Measurements from ENCODE around the gene SLC6A7. TPM values are rescaled to one million over a fixed set of nuclear protein-coding genes. Genes with fewer than 3 reads are reported as not detected.

Gene SLC6A7
- total RNA-seq, 1 donor from 2014 or later: not detected

DNA sequence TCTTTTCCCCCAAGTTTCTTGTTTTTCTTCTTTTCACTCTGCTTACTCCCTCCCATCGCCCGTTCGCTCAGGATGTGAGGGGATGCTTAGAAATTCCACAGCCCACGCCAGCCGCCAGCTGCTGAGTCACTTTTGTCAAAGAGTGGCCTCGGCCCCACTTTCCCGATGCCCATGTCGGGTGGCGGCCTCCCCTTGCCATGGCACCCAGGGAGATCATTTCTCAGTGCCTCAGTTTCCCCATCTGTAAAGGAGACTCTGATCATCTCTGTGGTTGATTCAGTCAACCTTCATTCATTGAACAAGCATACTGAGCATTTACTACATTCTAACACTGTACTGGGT lies 33.9 kb upstream of the SLC6A7 start:
- no peak for DNase-seq

DNA sequence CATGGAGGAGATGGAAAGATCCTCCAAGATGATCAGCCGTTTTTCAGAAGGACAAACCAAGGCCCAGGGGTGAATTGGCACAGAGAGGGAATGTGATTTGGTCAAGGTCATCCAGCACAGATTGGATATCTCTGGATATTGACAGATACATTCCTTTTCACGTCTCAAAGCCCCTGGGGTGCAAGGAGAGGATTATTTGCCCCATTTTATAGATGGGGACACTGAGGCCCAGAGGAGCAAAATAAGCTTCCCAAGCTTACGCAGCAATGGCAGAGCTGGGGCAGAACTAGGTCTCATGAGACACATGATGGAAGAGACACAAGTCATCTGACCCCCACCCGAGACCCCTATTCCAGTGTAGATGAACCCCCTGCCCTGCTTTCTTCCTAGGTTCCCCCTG lies 33.3 kb upstream of the SLC6A7 start:
- DNase-seq: no peak

DNA sequence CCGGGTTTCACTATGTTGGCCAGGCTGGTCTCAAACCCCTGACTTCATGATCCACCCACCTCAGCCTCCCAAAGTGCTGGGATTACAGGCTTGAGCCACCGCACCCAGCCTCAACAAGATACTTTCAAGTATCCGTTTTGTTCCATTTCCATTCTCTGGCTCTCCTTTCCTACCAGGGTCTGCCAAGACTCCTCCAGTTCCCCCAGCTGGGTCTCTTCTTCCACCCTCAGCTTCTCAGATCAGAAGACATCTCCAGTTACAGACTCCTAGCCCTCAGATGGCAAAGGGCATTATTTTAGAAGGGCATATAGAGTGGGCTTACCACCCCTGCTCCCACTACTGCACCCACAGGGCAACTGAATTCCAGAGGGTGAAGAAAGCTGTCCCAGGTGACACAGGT lies 32.7 kb upstream of the SLC6A7 start:
- DNase-seq: no peak

DNA sequence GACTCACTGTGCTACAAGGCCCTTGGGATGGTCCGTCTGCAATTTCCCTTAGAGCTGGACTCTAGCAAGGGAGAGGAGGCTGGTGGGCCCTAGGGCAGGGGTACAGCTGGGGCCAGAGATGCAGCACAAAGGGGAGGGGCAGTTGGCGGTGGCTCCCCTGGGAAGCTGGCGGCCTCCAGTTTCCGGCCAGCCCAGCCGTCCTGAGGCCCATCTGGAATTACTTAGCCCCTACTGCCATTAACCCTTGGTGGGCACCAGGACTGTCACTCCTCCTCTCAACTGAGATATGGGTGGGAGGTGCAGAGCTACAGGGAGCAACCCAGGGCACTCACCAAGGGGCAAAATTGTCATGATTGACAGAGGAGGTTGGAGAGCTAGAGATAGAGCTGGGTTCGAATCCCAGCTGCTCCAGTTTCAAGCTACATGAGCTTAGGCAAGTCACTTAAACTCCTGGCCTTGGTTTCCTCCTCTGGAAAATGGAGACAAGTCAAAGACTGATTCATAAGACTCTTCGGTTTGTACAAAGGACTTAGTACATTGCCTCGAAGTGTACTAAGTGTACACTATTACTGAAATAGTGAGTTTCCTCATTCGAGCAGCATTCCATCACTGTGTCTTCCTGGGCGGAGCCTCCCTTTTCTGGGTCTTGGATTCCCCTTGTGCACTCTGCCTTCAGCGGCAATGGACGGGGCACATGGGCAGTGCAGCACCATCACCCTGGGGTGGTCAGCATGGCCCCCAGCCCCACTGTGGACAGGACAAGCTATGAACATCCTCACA lies 31.5 kb upstream of the SLC6A7 start:
- no peak for DNase-seq

DNA sequence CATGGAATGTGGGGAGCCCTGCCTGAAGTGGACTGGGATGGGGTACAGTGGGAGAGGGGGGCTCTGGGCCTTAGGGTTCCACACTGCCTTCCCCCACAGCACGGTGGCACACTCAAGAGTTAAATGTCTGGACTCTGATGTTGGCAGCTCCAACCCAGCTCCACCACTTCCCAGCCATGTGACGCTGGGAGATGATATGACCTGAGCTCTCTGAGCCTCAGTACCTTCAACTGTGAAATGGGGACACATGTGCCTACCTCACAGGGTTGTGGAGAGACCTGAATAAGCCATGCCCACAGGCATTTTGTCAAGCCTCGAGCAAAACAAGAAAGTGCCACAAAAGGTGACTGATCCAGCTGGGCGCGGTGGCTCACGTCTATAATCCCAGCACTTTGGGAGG lies 30.8 kb upstream of the SLC6A7 start:
- no peak for DNase-seq

DNA sequence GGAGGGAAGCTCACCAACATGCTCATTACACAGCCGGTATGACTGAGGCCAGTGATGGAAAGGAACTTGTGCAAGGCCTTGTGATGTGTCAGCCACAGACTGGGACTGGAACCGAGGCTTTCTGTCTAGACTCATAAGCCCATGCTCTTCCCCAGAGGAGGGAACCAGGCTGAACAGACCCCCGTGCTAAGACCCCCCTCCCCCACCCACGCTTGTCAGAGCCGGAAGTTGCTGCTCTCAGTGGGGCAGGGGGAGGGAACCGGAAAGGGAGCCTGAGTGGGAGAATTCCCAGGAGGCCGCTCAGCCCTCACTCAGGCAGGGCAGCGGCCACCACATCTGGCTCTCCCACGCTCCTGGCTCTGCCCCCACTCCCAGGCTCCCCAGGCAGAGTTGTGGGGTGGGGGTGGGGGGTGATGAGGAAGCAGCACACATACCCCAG lies 30.1 kb upstream of the SLC6A7 start:
- no peak for DNase-seq

DNA sequence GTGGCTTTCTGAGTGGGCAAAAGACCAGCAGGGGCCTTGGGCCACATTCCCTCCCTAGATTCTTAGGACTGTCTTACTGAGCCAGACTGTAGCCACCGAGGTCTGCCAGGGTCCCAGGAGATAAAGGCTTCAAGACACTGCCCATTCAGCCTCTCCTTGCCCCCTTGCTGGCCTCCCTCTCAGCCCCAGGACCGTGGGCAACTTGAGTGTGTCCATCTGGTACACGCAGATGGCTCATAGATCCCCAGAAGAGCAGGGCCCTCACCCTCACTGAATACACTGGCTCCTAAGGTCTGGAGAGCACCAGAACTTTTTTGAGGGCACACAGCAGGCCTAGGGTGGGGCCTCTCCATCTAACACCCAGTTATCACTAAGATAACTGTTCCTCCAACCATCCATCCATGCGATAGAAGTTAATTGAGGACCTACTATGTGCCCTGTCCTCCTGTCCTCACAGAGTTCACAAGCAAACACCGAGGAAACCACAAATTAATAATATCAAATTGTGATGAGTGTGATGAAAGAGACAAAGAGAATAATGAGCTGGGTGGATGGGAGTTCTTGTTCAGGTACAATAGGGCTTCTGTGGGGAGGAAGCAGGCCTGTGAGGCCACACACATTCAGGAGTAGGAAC lies 29.3 kb upstream of the SLC6A7 start:
- DNase-seq: no peak

DNA sequence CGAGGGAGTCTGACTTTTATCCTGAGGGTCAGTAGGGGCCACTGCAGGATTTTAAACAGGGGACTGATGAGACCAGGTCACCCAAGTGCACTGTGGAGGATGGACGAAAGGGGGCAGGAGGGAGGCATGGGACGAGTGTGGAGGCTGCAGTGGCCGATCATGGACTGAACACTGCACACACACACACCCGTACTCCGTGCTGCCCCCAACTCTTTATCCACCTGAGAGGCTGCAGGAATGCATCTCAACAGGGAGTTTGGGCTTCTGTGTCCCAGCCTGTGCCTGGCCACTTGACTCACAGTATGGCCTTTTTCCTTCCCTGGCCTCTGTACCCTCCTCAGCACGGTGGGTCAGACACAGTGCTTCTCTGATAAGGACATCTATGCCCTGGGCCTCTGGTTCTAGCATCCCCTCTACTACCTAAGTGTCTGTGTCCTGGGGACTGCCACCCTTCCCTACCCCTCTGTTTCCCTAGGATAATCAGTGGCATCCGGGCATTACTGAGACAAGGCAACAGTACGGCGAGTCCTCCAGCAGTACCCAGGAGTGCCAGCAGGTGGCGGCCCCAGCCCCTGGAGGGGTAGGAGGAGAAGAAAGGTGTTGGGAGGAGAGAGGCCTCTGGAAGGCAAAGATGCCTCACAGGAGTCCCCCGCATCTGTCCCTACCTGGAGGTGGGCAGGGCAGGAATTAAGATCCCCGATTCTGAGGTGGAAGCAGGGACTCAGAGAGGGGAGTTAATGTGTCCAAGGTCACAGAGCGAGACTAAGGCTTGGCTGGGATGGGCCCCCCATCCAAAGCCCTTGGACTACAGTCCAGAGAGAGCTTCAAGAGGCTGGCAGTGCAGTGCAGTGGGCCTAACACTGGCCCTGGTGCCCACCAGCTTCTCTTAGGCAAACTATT lies 28.4 kb upstream of the SLC6A7 start:
- peak; percentile 83 for DNase-seq

DNA sequence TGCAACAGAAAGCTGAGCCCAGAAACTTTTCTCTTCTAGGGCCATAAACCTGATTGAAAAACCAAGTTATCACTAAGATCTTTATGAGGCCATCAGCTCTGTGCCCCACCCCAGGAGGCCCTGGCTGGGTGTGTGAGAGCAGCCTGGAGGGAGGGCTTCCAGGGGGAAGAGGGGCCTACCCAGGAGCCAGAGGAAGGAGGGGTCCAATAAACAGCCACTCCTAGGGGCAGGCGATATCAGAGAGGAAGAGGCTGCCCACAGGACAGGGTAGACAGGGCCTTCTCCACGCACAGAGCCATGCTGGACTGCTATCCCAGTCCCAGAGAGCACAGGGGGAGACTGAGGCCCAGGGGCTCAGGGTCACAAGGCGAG lies 27.7 kb upstream of the SLC6A7 start:
- no peak for DNase-seq

DNA sequence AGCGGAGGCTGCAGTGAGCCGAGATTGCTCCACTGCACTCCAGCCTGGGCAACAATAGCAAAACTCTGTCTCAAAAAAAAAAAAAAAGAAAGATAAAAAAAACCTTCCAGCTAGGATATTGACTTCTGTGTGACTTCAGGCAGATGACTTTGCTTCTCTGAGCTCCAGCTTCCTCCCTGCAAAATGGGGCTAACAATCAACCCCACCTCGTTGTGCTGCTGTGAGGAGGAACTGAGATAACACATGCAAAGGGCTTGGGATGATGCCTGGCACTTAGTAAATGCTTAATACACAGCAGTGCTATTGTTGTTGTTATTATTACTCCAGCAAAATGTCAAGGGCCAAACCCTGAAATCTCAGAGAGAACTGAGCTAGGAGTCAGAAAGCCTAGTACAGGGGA lies 26.8 kb upstream of the SLC6A7 start:
- no peak for DNase-seq

DNA sequence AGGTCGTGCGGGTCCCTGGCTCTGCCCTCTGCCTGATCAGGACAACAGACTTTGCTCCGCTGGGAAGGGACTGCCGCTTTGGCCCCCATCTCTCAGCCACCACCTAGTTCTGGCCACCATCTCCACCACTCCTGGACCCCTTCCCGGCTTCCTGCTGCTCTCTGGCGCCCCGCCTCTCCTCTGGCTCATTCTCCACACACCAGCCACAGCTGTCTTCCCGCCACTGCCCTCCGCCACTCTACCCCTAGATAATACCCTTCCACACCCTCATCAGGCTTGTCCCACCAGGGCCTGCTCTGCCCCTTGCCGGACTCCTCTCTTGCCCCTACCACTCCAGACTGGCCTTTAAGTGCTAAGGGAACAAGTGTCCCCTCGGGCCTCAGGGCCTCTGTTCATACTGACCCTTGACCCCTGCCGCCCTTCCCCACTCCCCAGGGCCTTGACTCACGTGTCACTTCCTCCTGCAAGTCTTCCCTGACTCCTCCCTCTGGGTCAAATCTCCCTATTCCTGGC lies 26.3 kb upstream of the SLC6A7 start:
- DNase-seq: no peak

DNA sequence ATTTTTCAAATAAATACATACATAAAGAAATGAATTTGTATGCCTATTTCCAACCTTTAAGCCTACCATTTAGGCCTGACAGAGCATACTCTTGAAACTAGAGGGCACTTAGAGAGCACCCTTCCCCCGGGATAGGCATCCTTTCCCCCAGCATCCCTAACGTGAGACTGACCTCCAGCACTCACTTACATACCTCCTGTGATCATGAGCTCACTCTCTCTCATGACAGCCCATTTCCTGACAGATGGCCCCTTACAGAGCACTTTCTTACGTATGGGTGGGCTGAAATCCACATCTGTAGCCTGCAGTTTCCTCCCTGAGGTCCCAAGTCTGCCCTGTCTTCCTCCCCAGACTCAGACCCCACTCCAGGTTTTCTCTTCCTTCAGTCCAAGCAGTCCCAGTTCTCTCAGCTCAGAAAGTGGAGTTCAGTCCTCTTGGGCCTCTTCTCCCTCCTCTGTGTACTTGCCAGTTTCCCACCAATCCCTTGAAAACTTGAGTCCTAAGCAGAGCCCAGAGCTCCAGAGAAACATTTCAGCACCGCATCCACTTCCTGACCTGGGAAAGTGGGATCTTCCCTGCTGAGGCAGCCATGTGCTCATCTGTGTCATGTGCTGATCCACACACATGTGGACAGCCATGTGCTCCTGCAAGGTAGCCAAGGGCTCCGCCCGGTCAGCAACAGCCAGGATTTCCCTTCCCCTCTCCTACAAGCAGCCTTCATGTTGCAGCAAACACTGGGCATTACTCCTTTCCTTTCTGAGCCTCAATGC lies 25.5 kb upstream of the SLC6A7 start:
- no peak for DNase-seq

DNA sequence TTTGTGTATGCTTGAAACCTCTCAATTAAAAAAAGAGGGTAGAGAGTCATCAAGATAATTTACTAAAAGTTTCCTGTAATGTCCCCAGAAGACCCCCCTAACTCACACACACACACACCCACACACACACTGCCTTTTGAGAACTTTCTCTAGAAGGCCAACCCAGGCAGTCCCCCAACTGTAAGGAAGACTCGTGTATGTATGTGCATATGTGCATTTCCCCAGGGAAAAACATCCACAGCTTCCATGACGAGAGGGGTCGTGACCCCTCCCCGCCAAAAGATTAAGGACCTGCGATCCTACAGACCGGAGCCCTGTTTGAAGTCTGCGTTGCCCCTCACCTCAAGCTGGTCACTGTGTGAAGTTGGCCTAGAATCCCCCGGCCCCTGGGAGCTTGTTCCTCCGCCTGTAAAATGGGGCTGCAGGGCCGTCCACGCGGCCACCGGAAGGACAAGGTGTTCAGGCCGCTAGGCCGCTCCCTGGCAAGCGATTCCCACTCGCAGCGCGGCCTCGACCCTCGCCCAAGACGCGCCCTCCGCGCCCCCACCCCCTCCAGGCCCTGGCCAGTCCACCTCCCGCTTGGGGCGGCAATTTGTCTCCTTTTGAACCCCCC lies 23.7 kb upstream of the SLC6A7 start:
- no peak for DNase-seq

DNA sequence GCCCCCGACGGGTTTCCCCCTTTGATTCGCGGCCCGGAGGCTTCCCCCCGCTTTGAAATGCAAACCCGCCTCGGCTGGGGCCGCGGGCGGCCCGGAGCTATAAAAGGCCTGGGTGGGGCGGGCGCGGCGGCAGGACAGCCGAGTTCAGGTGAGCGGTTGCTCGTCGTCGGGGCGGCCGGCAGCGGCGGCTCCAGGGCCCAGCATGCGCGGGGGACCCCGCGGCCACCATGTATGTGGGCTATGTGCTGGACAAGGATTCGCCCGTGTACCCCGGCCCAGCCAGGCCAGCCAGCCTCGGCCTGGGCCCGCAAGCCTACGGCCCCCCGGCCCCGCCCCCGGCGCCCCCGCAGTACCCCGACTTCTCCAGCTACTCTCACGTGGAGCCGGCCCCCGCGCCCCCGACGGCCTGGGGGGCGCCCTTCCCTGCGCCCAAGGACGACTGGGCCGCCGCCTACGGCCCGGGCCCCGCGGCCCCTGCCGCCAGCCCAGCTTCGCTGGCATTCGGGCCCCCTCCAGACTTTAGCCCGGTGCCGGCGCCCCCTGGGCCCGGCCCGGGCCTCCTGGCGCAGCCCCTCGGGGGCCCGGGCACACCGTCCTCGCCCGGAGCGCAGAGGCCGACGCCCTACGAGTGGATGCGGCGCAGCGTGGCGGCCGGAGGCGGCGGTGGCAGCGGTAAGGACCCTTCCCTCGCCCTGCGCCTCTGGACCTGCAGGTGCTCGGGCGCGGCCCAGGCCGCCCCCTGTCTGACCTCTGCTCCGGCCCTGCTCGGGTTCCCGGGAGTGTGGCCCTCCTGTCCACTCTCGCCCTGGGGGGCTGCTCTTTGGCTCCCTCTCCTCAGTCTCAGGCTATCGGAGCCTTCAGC lies 23.0 kb upstream of the SLC6A7 start, which contains the start of gene CDX1:
Gene CDX1 (plus strand): TSS at position 129 of the 862 bp plus-strand sequence. CDS start 99 bp downstream, at position 228.
- no peak for DNase-seq

DNA sequence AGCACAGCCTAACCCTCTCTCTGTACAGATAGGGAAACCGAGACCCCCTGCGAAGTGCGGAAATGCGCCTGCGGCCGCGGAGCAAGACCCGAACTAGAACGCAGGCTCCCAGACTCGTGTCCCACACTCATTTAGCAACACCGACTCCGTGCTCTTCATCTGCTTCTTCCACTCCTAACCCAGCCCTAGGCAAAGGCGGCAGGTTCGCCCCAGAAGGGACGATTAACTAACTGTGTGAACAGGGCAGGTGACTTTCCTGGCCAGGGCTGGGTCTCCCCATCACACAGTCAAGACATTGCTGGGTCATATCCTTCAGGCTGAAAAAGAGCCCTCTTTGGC lies 22.4 kb upstream of the SLC6A7 start:
- no peak for DNase-seq

DNA sequence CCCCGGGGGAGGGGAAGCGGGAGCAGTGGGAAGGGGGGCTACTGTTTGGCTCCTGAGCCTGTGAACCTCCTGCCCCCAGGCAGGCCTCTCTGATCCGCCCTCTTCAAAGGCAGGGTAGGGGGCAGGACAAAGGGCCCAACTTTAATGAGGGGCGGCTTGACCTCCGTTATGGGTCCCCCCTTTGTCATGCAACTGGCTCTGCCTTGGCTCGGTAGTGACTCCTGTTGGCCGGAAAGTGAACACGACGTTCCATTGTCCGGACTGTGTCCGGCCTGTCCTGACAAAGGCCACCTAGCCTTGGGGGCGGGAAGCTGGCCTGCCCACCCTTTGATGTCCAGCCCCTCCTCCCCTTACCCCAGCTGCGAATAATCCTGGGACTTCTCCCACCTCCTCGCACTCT lies 22.0 kb upstream of the SLC6A7 start:
- DNase-seq: no peak

DNA sequence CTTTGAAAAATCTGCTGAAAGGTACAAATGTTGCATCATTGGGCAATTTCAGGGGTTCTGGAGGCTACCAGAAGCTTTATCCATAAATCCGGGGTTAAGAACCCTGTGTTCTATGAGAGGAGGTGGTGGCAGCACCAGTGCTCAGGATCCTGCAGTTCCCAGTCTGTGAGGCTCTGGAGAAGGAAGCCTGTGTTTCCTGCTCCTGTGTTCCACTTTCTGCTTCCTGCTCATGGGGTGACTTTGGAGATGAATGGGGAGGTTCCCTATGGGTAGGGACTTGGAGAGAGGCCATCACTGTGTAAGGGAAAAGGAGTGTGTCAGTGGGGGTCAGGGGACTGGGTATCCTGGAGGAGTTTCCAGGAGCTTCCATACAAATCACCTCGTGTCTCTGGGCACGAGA lies 21.0 kb upstream of the SLC6A7 start:
- peak; percentile 19 for DNase-seq

DNA sequence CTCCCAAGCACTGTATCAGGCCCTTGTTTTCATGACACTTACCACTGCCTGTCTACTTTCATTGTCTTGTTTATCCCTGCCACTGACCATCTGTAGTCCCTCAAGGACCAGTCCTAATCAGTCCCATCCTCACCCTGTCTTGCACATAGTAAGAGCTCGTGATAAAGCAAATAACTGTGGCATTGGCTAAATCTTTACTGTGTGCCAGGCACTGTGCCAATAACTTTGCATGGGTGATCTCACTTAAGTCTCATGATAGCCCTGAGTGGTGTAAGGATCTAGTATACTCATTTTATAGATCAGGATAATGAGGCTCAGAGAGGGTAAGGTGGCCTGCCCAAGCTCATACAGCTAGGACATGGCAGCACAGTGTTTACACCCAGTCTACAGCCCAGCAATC lies 17.7 kb upstream of the SLC6A7 start:
- DNase-seq: no peak

DNA sequence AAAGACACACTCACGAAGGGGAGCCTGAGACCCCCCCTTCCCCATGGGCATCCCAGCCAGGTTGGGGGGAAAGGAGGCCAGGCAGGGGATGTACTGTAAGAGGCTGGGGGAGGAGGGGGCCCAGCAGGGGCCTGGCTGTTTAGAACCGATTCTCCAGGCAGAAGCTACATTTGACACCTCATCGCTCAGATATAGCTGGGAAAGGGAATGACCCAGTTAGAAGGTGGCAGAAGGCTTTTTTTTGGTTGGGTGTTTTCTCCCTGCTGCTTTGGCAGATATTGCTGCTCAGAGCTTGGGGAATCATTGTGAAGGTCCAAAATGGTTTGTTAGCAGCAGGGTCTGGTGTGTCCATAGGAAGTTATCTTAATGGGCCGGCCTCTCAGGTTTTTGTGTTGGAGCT lies 17.3 kb upstream of the SLC6A7 start:
- DNase-seq: no peak

DNA sequence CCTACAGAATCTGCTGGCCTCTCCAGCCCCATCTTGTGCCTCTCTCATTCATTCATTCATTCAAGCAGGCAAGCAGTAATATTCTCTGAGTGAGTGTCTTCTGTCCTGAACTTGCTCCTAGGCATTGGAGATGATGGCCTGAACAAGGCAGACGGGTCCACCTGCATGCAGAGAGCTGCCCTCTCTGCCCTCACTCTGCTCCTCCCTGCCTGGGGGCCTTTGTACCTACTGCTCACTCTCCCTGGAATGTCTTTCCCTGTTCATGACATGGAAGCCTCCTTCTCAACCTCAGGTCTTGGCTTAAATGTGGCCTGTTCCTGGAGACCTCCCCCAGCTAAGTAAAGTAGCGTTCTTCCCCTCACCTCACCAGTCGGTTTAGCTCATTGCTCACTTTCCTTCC lies 16.7 kb upstream of the SLC6A7 start:
- no peak for DNase-seq

DNA sequence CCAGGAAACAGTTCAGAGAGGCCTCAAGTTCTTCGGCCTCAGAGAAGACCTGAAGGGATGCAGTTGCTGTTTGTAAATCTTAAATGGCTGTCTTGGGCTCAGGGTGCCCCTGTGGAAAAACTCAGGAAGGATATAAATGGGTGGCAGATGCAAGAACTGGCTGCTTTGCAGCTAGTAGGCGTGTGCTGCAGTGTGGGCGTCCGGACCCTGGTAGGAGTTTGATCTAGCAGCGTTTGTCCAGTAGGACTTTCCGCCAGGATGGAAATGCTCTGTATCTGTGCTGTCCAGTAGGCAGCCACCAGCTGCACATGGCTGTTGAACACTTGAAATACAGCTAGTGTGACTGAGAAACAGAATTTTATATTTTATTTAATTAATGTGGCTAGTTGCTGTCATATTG lies 15.6 kb upstream of the SLC6A7 start:
- DNase-seq: no peak

Data from dermis blood vessel endothelial cell (primary cell).